Measurements from ENCODE around the gene SLC9A4.

The SLC9A4 gene

GRCh38 chr2:102449370-102449974 is 23.6 kb upstream of the SLC9A4 start:
- TF ChIP-seq CTCF (IDR thresholded peaks at IDR 0.05; ENCODE audit: borderline replicate concordance, control extremely low read depth, extremely low read depth, insufficient read depth, missing control alignments), result peak; percentile 60
- in situ Hi-C loops (cut with MboI; ENCODE audit: low sequenced_read_pairs, unreplicated experiment), result loop anchor here (10.0 kb wide), 3 partner anchors 195 to 565 kb away; no protein-coding TSS in a partner anchor
- DNase-seq (ENCODE audit: low spot score), result peak; percentile 49

- TF ChIP-seq CTCF (IDR thresholded peaks at IDR 0.05; ENCODE audit: borderline replicate concordance, control extremely low read depth, extremely low read depth, insufficient read depth, missing control alignments), result no peak
Observed at GRCh38 chr2:102451968-102452367, 21.1 kb upstream of the SLC9A4 start.

GRCh38 chr2:102453501-102453900 is 19.5 kb upstream of the SLC9A4 start:
- in situ Hi-C loops (cut with MboI; ENCODE audit: low sequenced_read_pairs, unreplicated experiment), result no loop called here
- no peak for TF ChIP-seq CTCF (IDR thresholded peaks at IDR 0.05; ENCODE audit: borderline replicate concordance, control extremely low read depth, extremely low read depth, insufficient read depth, missing control alignments)
- no peak for DNase-seq (ENCODE audit: low spot score)

More at GRCh38 chr2:102451968-102452367, 21.1 kb upstream of the SLC9A4 start:
- in situ Hi-C loops (cut with MboI; ENCODE audit: low sequenced_read_pairs, unreplicated experiment), result no loop called here
- DNase-seq (ENCODE audit: low spot score), result no peak

GRCh38 chr2:102455061-102455670 is 17.9 kb upstream of the SLC9A4 start:
- TF ChIP-seq CTCF (IDR thresholded peaks at IDR 0.05; ENCODE audit: borderline replicate concordance, control extremely low read depth, extremely low read depth, insufficient read depth, missing control alignments), result no peak
- in situ Hi-C loops (cut with MboI; ENCODE audit: low sequenced_read_pairs, unreplicated experiment), result no loop called here
- DNase-seq (ENCODE audit: low spot score), result no peak

- no peak for DNase-seq (ENCODE audit: low spot score)
- TF ChIP-seq CTCF (IDR thresholded peaks at IDR 0.05; ENCODE audit: borderline replicate concordance, control extremely low read depth, extremely low read depth, insufficient read depth, missing control alignments), result no peak
- in situ Hi-C loops (cut with MboI; ENCODE audit: low sequenced_read_pairs, unreplicated experiment), result no loop called here
Observed at GRCh38 chr2:102460467-102460866, 12.6 kb upstream of the SLC9A4 start.

GRCh38 chr2:102461188-102461587 is 11.8 kb upstream of the SLC9A4 start:
- TF ChIP-seq CTCF (IDR thresholded peaks at IDR 0.05; ENCODE audit: borderline replicate concordance, control extremely low read depth, extremely low read depth, insufficient read depth, missing control alignments), result no peak
- in situ Hi-C loops (cut with MboI; ENCODE audit: low sequenced_read_pairs, unreplicated experiment), result no loop called here
- DNase-seq (ENCODE audit: low spot score), result no peak
